Measurements from ENCODE around the gene CAMSAP3. TPM values are rescaled to one million over a fixed set of nuclear protein-coding genes. Genes with fewer than 3 reads are reported as not detected.

The CAMSAP3 gene
- total and polyA plus RNA-seq, 7 experiments from 2014 or later, result 0.06 to 0.76 (median 0.20) TPM; not detected in 1

DNA sequence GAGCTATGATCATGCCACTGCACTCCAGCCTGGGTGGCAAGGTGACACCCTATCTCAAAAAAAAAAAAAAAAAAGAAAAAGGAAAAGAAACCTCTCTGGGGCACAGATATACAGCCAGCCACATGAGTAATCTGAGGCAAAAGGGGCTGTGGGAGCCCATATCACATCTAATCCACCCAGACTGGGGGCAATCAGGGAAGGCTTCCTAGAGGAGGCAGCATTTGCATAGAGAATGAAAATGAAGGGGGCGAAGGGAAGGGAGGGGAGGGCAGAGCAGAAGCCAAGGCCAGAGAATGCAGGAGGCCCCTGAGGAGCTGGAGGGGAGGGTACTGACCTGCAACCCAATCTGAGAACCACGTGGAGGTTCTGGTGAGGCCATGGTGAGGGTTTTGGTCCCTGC is 54.5 kb downstream of the CAMSAP3 start:
- no peaks in the 10 kb centered on the region for H3K9me3 Mint-ChIP-seq
- H3K4me1 Mint-ChIP-seq, result peaks cover 5 to 15% (median 11%) of the 10 kb centered on the region in 7 donors
- Histone ChIP-seq H3K9me3 (ENCODE audit: control insufficient read depth in 2 of 3, low read length in 3 of 3) (no peaks in the 10 kb centered on the region), H3K27me3 (ENCODE audit: control insufficient read depth in 2 of 2, insufficient read depth in 2 of 2, low read length in 2 of 2) (no peaks in the 10 kb centered on the region), H3K27ac (ENCODE audit: low read depth, low read length) (no peak overlapping the region), H3K4me1 (ENCODE audit: control insufficient read depth in 2 of 2, insufficient read depth in 2 of 2, low read length in 2 of 2) (peaks cover 0 to 5% of the 10 kb centered on the region in 2 donors), H3K4me3 (ENCODE audit: low read length) (no peak overlapping the region), H3K36me3 (ENCODE audit: control insufficient read depth in 2 of 3, insufficient read depth in 3 of 3, low read length in 3 of 3) (peaks cover 0 to 24% (median 0%) of the 10 kb centered on the region in 3 experiments)
- H3K36me3 Mint-ChIP-seq, result peaks cover 0 to 9% (median 4%) of the 10 kb centered on the region in 5 donors
- H3K27me3 Mint-ChIP-seq, result peaks cover 0 to 6% (median 0%) of the 10 kb centered on the region in 5 donors
- intact Hi-C loops (cut with micrococcal nuclease), result no loop called here
- H3K27ac Mint-ChIP-seq, result no peak overlapping the region
- no peak overlapping the region for H3K4me3 Mint-ChIP-seq
- no peak for DNase-seq
- ChIA-PET POLR2A (no interaction called here), CTCF (interaction anchor here (3.2 kb wide), 1 partner anchor 31 kb away, joined by 12 read pairs; the partner anchor contains the start of gene TRAPPC5)
- ATAC-seq, result no peak

GRCh38 chr19:7652061-7652641 is 56.5 kb downstream of the CAMSAP3 start:
- intact Hi-C loops (cut with micrococcal nuclease), result loop anchor here (1.0 kb wide), 4 partner anchors 27 to 147 kb away; partner anchors contain the start of gene TRAPPC5 (in 1 of the 2)
- H3K27ac Mint-ChIP-seq, result peak overlapping the region in 6 of 9 donors; percentile 55 to 85 (median 75)
- H3K27ac ChIP-seq (ENCODE audit: low read depth, low read length), result peak overlapping the region; percentile 37
- no peaks in the 10 kb centered on the region for H3K9me3 Mint-ChIP-seq
- POLR2A ChIA-PET, result interaction anchor here (1.0 kb wide), 3 partner anchors 14 to 148 kb away, joined by 3 to 4 read pairs (median 3); no protein-coding TSS in a partner anchor
- no peaks in the 10 kb centered on the region for H3K27me3 ChIP-seq (ENCODE audit: control insufficient read depth in 2 of 2, insufficient read depth in 2 of 2, low read length in 2 of 2)
- peaks cover 0 to 4% (median 0%) of the 10 kb centered on the region in 3 experiments for H3K36me3 ChIP-seq (ENCODE audit: control insufficient read depth in 2 of 3, insufficient read depth in 3 of 3, low read length in 3 of 3)
- H3K4me3 Mint-ChIP-seq, result peak overlapping the region; percentile 60 to 86 (median 81)
- peaks cover 0 to 4% (median 0%) of the 10 kb centered on the region in 5 donors for H3K36me3 Mint-ChIP-seq
- H3K4me3 ChIP-seq (ENCODE audit: low read length), result peak overlapping the region; percentile 49
- peaks cover 0 to 7% of the 10 kb centered on the region in 2 donors for H3K4me1 ChIP-seq (ENCODE audit: control insufficient read depth in 2 of 2, insufficient read depth in 2 of 2, low read length in 2 of 2)
- CTCF ChIA-PET, result interaction anchor here (0.9 to 3.2 kb wide), 3 partner anchors 17 to 148 kb away, joined by 4 to 12 read pairs (median 5); partner anchors contain the start of gene TRAPPC5
- DNase-seq (peak; percentile 77 to 91 (median 85)), ATAC-seq (peak; percentile 91)
- no peaks in the 10 kb centered on the region for H3K9me3 ChIP-seq (ENCODE audit: control insufficient read depth in 2 of 3, low read length in 3 of 3)
- H3K27me3 Mint-ChIP-seq, result peaks cover 0 to 6% (median 0%) of the 10 kb centered on the region in 5 donors
- peaks cover 5 to 15% (median 11%) of the 10 kb centered on the region in 7 donors for H3K4me1 Mint-ChIP-seq

- H3K36me3 ChIP-seq (ENCODE audit: control insufficient read depth in 2 of 3, insufficient read depth in 3 of 3, low read length in 3 of 3), result no peaks in the 10 kb centered on the region
- no peak overlapping the region for H3K4me3 ChIP-seq (ENCODE audit: low read length)
- ChIA-PET CTCF (interaction anchor here (0.6 to 3.0 kb wide), 2 partner anchors 140 to 145 kb away, joined by 5 to 11 read pairs; no protein-coding TSS in a partner anchor), POLR2A (interaction anchor here (0.8 kb wide), 1 partner anchor 14 kb away, joined by 3 read pairs; no protein-coding TSS in a partner anchor)
- intact Hi-C loops (cut with micrococcal nuclease), result no loop called here
- Mint-ChIP-seq H3K4me1 (peaks cover 10 to 29% (median 24%) of the 10 kb centered on the region in 7 donors), H3K36me3 (peaks cover 0 to 2% (median 0%) of the 10 kb centered on the region in 5 donors), H3K4me3 (no peak overlapping the region), H3K27ac (no peak overlapping the region), H3K9me3 (peaks cover 0 to 1% (median 0%) of the 10 kb centered on the region in 11 donors), H3K27me3 (peaks cover 0 to 6% (median 0%) of the 10 kb centered on the region in 5 donors)
- no peaks in the 10 kb centered on the region for H3K9me3 ChIP-seq (ENCODE audit: control insufficient read depth in 2 of 3, low read length in 3 of 3)
- no peak for DNase-seq
- H3K4me1 ChIP-seq (ENCODE audit: control insufficient read depth in 2 of 2, insufficient read depth in 2 of 2, low read length in 2 of 2), result peaks cover 0 to 21% of the 10 kb centered on the region in 2 donors
- no peak overlapping the region for H3K27ac ChIP-seq (ENCODE audit: low read depth, low read length)
- no peak for ATAC-seq
- H3K27me3 ChIP-seq (ENCODE audit: control insufficient read depth in 2 of 2, insufficient read depth in 2 of 2, low read length in 2 of 2), result no peaks in the 10 kb centered on the region
Measured at GRCh38 chr19:7654401-7654800, 58.7 kb downstream of the CAMSAP3 start.

DNA sequence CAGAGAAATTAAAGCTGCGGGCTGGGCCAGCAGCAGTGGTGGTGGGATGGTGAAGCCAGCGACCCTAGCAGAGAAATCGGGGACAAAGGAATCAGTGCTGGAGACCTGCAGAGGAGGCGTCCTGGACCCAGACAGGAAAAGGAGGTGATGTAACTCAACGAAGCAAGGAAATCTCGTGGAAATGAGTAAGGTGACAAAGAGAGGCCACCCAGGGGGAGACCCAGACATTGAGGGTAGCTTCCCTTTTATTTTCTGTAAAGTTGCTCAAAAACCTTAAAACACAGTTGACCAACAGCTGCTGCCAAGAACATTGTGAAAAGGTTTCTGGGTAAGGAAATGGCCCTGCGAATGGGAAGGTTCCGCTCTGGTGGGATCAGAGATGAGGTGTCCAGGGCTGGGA is 59.9 kb downstream of the CAMSAP3 start:
- no peaks in the 10 kb centered on the region for H3K9me3 ChIP-seq (ENCODE audit: control insufficient read depth in 2 of 3, low read length in 3 of 3)
- no peak overlapping the region for H3K4me3 ChIP-seq (ENCODE audit: low read length)
- no peaks in the 10 kb centered on the region for H3K36me3 ChIP-seq (ENCODE audit: control insufficient read depth in 2 of 3, insufficient read depth in 3 of 3, low read length in 3 of 3)
- no peaks in the 10 kb centered on the region for H3K27me3 ChIP-seq (ENCODE audit: control insufficient read depth in 2 of 2, insufficient read depth in 2 of 2, low read length in 2 of 2)
- Mint-ChIP-seq H3K27me3 (peaks cover 0 to 3% (median 0%) of the 10 kb centered on the region in 5 donors), H3K4me3 (no peak overlapping the region), H3K27ac (peak overlapping the region in 1 of 9 donors; percentile 77), H3K36me3 (peaks cover 0 to 2% (median 0%) of the 10 kb centered on the region in 5 donors), H3K9me3 (peaks cover 0 to 1% (median 0%) of the 10 kb centered on the region in 11 donors), H3K4me1 (peaks cover 10 to 29% (median 24%) of the 10 kb centered on the region in 7 donors)
- CTCF ChIA-PET, result interaction anchor here (0.8 to 3.0 kb wide), 3 partner anchors 19 to 144 kb away, joined by 4 to 11 read pairs (median 6); partner anchors contain the start of gene TRAPPC5
- no peak overlapping the region for H3K27ac ChIP-seq (ENCODE audit: low read depth, low read length)
- ATAC-seq, result peak; percentile 34
- H3K4me1 ChIP-seq (ENCODE audit: control insufficient read depth in 2 of 2, insufficient read depth in 2 of 2, low read length in 2 of 2), result peaks cover 0 to 21% of the 10 kb centered on the region in 2 donors
- intact Hi-C loops (cut with micrococcal nuclease), result no loop called here
- POLR2A ChIA-PET, result interaction anchor here (1.2 kb wide), 1 partner anchor 13 kb away, joined by 4 read pairs; no protein-coding TSS in a partner anchor
- DNase-seq, result no peak

DNA sequence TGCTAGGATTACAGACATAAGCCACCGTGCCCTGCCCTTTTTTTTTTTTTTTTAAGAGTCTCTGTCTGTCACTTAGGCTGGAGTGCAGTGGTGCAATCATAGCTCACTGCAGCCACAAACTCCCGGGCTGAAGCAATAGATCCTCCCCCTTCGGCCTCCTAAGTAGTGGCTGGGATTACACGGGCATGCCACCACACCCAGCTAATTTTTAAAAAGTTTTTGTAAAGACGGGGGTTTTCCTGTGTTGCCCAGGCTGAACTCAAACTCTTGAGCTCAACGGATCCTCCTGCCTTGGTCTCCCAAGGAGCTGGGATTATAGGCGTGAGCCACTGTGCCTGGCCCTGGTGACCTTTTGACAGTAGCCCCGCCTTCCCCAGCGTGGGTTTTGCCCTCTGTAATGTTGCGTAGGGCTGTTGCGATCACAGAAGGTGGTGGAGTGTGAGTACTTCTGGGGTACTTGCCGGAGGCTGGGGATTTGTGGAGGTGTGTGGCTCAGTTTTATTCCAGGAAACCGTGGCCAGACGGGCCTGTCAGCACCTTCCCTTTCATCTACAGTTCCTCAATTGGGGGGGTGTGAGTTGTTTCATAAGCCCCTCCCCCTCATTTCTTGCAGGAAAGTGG is 61.6 kb downstream of the CAMSAP3 start:
- Mint-ChIP-seq H3K4me1 (peaks cover 7 to 26% (median 20%) of the 10 kb centered on the region in 7 donors), H3K9me3 (peaks cover 0 to 1% (median 0%) of the 10 kb centered on the region in 11 donors), H3K27ac (peak overlapping the region in 5 of 9 donors; percentile 31 to 83 (median 64)), H3K27me3 (no peaks in the 10 kb centered on the region), H3K36me3 (peaks cover 0 to 2% (median 0%) of the 10 kb centered on the region in 5 donors), H3K4me3 (peak overlapping the region in 8 of 10 donors; percentile 16 to 82 (median 59))
- peak in 1 of 9 donors; percentile 37 for DNase-seq
- Histone ChIP-seq H3K27ac (ENCODE audit: low read depth, low read length) (peak overlapping the region; percentile 72), H3K36me3 (ENCODE audit: control insufficient read depth in 2 of 3, insufficient read depth in 3 of 3, low read length in 3 of 3) (no peaks in the 10 kb centered on the region), H3K9me3 (ENCODE audit: control insufficient read depth in 2 of 3, low read length in 3 of 3) (no peaks in the 10 kb centered on the region), H3K27me3 (ENCODE audit: control insufficient read depth in 2 of 2, insufficient read depth in 2 of 2, low read length in 2 of 2) (no peaks in the 10 kb centered on the region), H3K4me3 (ENCODE audit: low read length) (no peak overlapping the region), H3K4me1 (ENCODE audit: control insufficient read depth in 2 of 2, insufficient read depth in 2 of 2, low read length in 2 of 2) (peaks cover 0 to 18% of the 10 kb centered on the region in 2 donors)
- ChIA-PET CTCF (interaction anchor here (0.6 to 0.8 kb wide), 2 partner anchors 21 to 24 kb away, joined by 4 to 5 read pairs; partner anchors contain the start of gene TRAPPC5), POLR2A (interaction anchor here (0.6 to 1.5 kb wide), 4 partner anchors 9 to 260 kb away, joined by 3 to 6 read pairs (median 4); no protein-coding TSS in a partner anchor)
- intact Hi-C loops (cut with micrococcal nuclease), result no loop called here
- ATAC-seq, result peak; percentile 66

- CTCF ChIA-PET, result no interaction called here
- Mint-ChIP-seq H3K27ac (peak overlapping the region; percentile 64 to 91 (median 88)), H3K9me3 (peaks cover 0 to 1% (median 0%) of the 10 kb centered on the region in 11 donors), H3K36me3 (no peaks in the 10 kb centered on the region), H3K4me1 (peaks cover 5 to 19% (median 15%) of the 10 kb centered on the region in 7 donors), H3K27me3 (no peaks in the 10 kb centered on the region), H3K4me3 (peak overlapping the region; percentile 54 to 84 (median 76))
- POLR2A ChIA-PET, result interaction anchor here (1.0 to 1.5 kb wide), 4 partner anchors 10 to 157 kb away, joined by 3 to 6 read pairs (median 4); partner anchors contain the start of genes PET100 and TRAPPC5
- Histone ChIP-seq H3K27ac (ENCODE audit: low read depth, low read length) (peak overlapping the region; percentile 72), H3K36me3 (ENCODE audit: control insufficient read depth in 2 of 3, insufficient read depth in 3 of 3, low read length in 3 of 3) (no peaks in the 10 kb centered on the region), H3K9me3 (ENCODE audit: control insufficient read depth in 2 of 3, low read length in 3 of 3) (no peaks in the 10 kb centered on the region), H3K4me1 (ENCODE audit: control insufficient read depth in 2 of 2, insufficient read depth in 2 of 2, low read length in 2 of 2) (peaks cover 0 to 16% of the 10 kb centered on the region in 2 donors), H3K4me3 (ENCODE audit: low read length) (peak overlapping the region; percentile 59), H3K27me3 (ENCODE audit: control insufficient read depth in 2 of 2, insufficient read depth in 2 of 2, low read length in 2 of 2) (no peaks in the 10 kb centered on the region)
- ATAC-seq (peak; percentile 74), DNase-seq (peak in 7 of 9 donors; percentile 48 to 72 (median 69))
- intact Hi-C loops (cut with micrococcal nuclease), result no loop called here
Measured at GRCh38 chr19:7658219-7658686, 62.6 kb downstream of the CAMSAP3 start.

All from naive thymus-derived CD4-positive, alpha-beta T cell (primary cell).